Activated CD8-positive, alpha-beta memory T cell treated with anti-CD3 and anti-CD28 coated beads for 24 hours (primary cell): ENCODE measurements around the gene NUDT8.
"Not testable (repeated sequence)": the region's sequence is repeated elsewhere in the genome, so short reads cannot be mapped to it uniquely, and the experiment has no call there.

ENCODE experiments used
- DNase-seq: peaks from one replicate; pipeline ENCODE4 v3.0.0-alpha.2; 2020

NUDT8 gene

GRCh38 chr11:67641338-67642172 lies 11.8 kb upstream of the NUDT8 start:
- DNase-seq = no peak

- no peak for DNase-seq
These were observed 11.1 kb upstream of the NUDT8 start for GRCh38 chr11:67640758-67641337.

GRCh38 chr11:67640021-67640757 lies 10.5 kb upstream of the NUDT8 start:
- DNase-seq = peak; percentile 81

- no peak for DNase-seq
These were observed 9.7 kb upstream of the NUDT8 start, which contains the start of gene TBX10 for GRCh38 chr11:67639438-67639859. TBX10 (minus strand) TSS chr11:67639763; CDS start chr11:67639472, 291 bp downstream.

GRCh38 chr11:67638535-67639437 lies 9.0 kb upstream of the NUDT8 start:
- no peak for DNase-seq

GRCh38 chr11:67637441-67637840 lies 7.7 kb upstream of the NUDT8 start:
- DNase-seq = not testable (repeated sequence)

GRCh38 chr11:67636962-67637361 lies 7.2 kb upstream of the NUDT8 start:
- no peak for DNase-seq

GRCh38 chr11:67635231-67635521 lies 5.4 kb upstream of the NUDT8 start:
- no peak for DNase-seq

- no peak for DNase-seq
These were observed 4.9 kb upstream of the NUDT8 start for GRCh38 chr11:67634366-67635230.

- DNase-seq = no peak
These were observed 4.1 kb upstream of the NUDT8 start for GRCh38 chr11:67633758-67634365.

GRCh38 chr11:67632982-67633755 lies 3.4 kb upstream of the NUDT8 start:
- DNase-seq = no peak

- DNase-seq = no peak
These were observed 2.6 kb upstream of the NUDT8 start for GRCh38 chr11:67632175-67632981.

- no peak for DNase-seq
These were observed 2.1 kb upstream of the NUDT8 start for GRCh38 chr11:67631853-67632174.

- no peak for DNase-seq
These were observed 1.7 kb upstream of the NUDT8 start for GRCh38 chr11:67631411-67631810.

GRCh38 chr11:67630943-67631331 lies 1.2 kb upstream of the NUDT8 start:
- no peak for DNase-seq

GRCh38 chr11:67630228-67630942 lies 648 bp upstream of the NUDT8 start:
- DNase-seq = peak; percentile 98

GRCh38 chr11:67628710-67629385 lies 889 bp downstream of the NUDT8 start:
- DNase-seq = no peak

- DNase-seq = no peak
These were observed 1.7 kb downstream of the NUDT8 start for GRCh38 chr11:67627812-67628624.
